ENCODE measurements around the gene NAP1L1.
A peak's percentile ranks its signal among the peaks of the same experiment; 100 is the strongest.
"Not testable (repeated sequence)": the region's sequence is repeated elsewhere in the genome, so short reads cannot be mapped to it uniquely, and the experiment has no call there.

The NAP1L1 gene

GRCh38 chr12:76020281-76020680, 64.2 kb downstream of the NAP1L1 start:
- DNase-seq = peak; percentile 61 to 66

GRCh38 chr12:76018672-76019071, 65.8 kb downstream of the NAP1L1 start:
- no peak for DNase-seq

GRCh38 chr12:76018111-76018510, 66.4 kb downstream of the NAP1L1 start:
- no peak for DNase-seq

DNA sequence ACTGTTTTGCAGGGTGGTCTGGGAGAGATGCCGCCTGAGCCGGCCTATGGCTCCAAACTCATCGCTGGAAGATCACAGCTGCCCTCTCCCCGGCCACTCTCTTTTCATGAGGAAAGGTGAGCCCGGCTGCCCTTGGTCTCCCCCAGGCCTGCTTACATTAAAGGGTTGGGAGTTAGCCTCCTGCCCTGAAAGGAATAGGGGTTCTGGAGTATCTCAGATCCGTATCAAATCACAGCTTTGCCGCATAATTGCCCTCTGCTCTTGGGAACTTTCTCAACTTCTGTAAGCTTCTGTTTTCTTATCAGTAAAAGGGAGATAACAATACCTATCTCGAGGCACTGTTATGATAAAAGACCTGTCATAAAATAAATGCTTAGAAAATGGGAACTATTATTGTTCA, 70.5 kb downstream of the NAP1L1 start:
- DNase-seq = no peak

DNA sequence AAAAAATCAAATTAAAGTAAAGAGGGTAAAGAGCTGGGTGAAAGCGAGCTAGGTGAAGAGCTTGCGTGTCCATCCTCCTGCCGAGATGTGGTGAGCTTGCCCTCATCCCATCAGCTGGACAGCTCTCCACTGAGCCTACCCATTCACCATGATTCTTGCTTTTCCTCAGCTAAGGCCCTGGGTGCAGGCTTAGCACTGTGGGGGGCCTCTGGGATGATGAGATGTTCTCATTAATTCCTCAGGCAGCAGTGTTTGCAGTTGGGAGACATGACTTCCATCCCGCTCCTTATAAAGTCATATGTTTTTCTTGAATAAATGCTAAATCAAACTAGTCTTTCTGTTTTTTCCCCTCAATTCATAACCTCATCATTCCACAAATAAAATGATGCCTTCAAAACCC, 70.9 kb downstream of the NAP1L1 start:
- no peak for DNase-seq

DNA sequence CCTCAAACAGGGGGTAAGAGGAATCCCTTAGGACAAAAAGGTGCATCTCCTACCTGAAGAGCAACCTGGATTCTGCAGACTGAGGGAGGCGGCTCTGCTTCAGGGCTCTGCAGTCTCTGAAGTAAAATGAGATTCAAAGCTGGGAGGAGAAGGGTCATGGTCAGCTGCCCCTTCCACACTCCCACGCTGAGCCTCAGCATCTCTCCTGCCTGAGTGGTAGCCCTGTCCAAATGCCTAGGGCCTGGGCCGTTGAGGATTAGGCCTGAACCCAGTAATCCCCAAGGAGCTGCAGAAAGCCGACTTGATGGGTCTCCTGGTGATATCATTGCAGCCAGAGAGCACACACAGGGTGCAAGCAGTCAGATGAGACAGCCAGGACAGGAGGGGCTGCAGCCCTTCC, 71.8 kb downstream of the NAP1L1 start:
- no peak for DNase-seq

DNA sequence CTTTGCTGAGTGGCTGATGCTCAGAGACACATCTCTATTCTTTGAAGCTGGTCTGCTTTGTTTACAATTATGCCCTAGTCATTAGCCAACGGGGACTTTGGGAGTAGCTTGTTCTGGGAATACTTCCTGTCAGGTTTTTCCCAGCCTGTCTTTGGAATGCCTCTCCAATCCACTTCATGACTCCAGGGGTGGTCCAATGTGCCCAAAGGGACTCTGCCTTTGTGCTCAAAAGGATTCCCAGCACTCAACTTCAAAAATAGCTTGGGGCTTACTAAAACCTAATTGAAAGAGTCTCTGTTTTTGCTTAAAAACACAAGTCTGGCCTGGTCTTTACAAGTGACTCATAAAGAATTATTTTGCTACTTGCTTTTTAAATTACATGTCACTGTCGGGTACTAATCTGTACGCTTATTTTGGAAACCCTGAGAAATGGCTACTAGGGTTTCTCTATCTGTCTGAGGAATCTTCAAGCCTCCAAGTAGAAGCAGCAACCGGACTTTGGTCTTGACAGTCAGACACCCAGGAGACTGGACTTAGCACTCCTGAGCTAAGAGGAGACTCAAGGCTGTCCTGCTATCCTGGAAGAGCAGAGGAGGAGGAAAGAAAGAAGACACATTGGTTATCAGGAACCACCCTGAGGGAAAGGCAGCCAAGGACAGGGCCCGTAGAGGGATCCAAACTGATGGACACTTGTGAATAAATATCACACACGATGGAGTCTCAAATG, 73.6 kb downstream of the NAP1L1 start:
- DNase-seq = no peak

DNA sequence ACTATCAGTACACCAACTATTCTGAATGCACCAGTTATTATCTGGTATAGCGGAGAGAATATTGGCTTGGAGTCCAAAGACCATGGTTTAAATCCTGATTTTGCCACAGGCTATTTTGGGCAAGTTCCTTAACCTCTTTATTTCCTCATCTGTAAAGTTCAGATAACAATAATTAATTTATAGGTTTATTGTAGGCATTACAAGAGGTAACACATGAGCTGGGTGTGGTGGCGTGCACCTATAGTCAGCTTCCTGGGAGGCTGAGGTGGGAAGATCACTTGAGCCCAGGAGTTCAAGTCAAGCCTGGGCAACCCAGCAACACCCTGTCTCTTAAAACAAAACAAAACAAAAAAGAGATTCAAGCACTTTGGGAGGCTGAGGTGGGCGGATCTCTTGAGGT, 76.1 kb downstream of the NAP1L1 start:
- no peak for DNase-seq

DNA sequence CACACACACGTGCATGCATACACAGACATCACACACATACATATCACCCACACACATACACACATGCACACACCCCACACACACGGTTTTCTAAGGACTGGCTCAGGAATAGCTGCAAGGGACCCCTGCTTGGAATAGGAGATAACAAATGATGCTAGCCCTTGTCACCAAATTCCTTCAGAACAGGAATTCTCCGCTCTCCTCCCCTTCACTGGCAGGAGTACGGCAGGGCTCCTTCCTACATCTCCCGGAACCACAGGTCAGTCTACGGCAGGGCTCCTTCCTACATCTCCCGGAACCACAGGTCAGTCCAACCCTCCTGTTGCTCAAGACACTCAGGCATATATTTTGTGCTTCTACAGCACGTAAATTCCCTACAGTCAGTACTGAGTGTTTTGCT, 76.8 kb downstream of the NAP1L1 start:
- DNase-seq = no peak

- DNase-seq = no peak
These were observed 78.2 kb downstream of the NAP1L1 start for GRCh38 chr12:76006028-76006925.

DNA sequence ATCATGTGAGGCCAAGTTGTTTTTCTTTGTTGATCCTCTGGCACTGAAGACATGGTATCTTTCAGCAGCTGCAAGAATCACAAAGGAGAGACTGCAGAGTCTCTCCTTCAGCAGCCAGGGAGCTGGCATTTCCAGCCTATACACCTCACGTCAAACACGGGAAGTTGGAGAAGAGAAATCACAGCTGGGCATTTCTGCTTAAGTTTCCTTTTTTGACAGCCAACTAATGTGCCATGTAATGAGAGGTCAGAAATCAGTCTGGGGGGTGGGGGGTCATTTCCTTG, 81.2 kb downstream of the NAP1L1 start:
- no peak for DNase-seq

- DNase-seq = no peak
These were observed 81.7 kb downstream of the NAP1L1 start for GRCh38 chr12:76002598-76003354.

GRCh38 chr12:75998292-75999063, 86.0 kb downstream of the NAP1L1 start:
- no peak for DNase-seq

DNA sequence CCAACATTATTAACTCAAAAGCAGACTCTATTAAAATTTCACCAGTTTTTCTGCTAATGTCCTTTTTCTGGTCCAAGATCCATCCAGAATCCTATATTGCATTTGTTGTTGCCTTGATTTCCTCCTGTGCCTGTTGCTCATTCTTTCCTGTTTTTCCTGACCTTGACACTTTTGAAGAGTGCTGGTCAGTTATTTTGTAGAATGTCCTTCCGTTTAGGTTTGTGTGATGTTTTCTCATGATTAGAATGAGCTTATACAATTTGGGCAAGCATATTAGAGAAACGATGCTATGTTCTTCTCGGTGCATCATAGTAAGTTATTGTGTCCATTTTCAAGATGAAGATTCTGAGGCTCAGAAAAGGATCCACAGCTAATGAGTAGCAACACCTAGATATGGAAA, 86.8 kb downstream of the NAP1L1 start:
- DNase-seq = no peak

DNA sequence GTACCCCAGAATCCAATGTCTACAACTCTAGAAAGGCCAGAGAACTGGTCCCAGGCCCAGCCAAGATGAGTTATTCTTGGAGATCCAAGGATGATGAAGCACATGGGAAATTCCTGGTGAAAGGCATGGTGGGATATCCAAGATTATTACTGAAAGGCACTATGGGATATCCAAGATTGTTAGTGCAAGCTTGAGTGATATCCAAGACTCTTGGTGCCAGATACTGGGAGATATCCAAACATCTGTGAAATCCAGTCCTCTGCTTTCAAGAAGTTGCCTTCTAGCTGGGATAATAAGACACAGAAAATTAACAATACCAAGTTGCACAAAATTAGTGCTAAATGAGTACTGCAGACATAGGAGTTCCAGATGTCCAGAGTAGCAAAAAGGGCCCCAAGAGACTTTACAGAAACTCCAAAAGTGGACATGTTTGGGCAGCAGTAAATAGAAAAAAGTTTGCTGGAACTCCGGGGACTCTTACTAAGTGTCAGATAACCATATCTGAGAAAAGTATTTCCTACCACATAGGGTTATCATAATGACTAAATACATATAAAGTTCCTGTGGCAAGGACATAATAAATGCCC, 87.5 kb downstream of the NAP1L1 start:
- DNase-seq = no peak

- DNase-seq = no peak
These were observed 88.8 kb downstream of the NAP1L1 start for GRCh38 chr12:75995691-75996090.

- peak in 1 of 2 donors; percentile 25 for DNase-seq
These were observed 90.3 kb downstream of the NAP1L1 start for GRCh38 chr12:75994069-75994740.

DNA sequence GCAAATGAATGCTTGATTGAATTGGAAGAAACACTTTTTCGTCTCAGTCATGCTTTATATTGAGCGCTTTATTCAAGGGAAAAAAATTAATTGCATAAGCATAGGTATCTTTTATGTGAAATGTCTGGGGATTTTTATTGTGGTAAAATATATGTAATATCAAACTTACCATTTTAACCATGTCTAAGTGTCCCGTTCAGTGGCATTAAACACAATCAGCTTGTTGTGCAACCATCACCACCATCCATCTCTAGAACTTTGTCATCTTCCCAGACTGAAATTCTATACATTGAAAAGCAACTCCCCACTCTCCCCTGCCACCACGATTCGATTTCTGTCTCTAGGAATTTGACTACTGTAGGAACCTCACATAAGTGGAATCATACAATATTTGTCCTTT, 92.7 kb downstream of the NAP1L1 start:
- DNase-seq = no peak

DNA sequence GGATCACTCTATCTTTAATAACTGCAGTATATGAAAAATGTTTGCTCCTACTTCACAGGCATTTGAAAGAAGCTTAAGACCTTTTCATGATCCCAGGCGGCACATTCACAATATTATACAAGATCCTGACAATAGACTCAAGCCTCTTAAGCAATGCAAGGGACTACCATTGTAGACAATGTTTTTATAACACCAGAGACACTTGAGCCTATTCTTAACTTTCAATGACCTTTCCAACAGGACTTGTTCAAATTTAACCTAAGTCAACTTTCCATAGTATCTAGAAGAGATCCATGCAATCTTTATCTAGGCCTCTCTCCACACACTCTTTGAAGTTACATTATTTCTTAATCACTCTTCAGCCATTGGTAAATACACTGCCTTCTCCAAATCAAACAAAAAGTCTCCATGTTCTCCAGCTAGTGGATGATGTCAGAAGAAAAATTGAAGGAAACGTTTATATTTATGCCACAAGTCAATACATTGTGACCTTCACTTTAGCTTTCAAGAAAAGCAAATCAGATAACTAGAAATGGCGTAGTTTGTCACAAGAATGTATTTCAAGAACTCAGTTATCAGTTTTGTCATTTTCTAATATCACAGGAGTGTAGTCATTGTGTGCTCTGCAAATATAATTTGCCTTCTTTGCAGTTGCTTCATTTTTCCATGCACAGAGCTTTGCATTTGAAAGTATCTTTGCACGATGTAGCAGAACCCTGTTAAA, 94.1 kb downstream of the NAP1L1 start:
- DNase-seq = no peak

GRCh38 chr12:75987709-75988108, 96.8 kb downstream of the NAP1L1 start:
- not testable (repeated sequence) for DNase-seq

Data from stimulated activated CD4-positive, alpha-beta T cell treated with anti-CD3 and anti-CD28 coated beads, Interleukin-2, amount 100 ng/mL, for 48 hours (primary cell).